Endothelial cell of umbilical vein (primary cell): ENCODE results near the gene MTRR. TPM values are rescaled to one million over a fixed set of nuclear protein-coding genes. Genes with fewer than 3 reads are reported as not detected.
A peak's percentile ranks its signal among the peaks of the same experiment; 100 is the strongest.

Experiments used
- BruUV-seq: library from RNA; stranded (reverse); fragments of 400-500 nt; replicated peaks from 2 replicates; lab custom pipeline; 2021; lab: Mats Ljungman, UMichigan
- CTCF ChIA-PET: fragments of 300-600, 350-600 bp; sonication (Branson Sonifier 250); formaldehyde crosslinking; loops from one replicate; lab custom pipeline; 2021; ENCODE audit warnings: antibody characterized with exemption, inconsistent platforms; lab: Charles Lee
- POLR2A ChIA-PET: fragments of 300-600, 350-600 bp; sonication (Branson Sonifier 250); formaldehyde crosslinking; loops from one replicate; lab custom pipeline; 2021; ENCODE audit warnings: antibody characterized with exemption, inconsistent platforms; lab: Charles Lee
- DNase-seq: peaks from one replicate; pipeline ENCODE4 v3.0.0-alpha.2; 2011; ENCODE audit warnings: low read depth, low spot score
- FAIRE-seq: peaks from 2 replicates; lab custom pipeline; 2011; peaks lifted over from hg19 to GRCh38; lab: Jason Lieb, UNC
- H2AFZ ChIP-seq: 2 replicates; pipeline ENCODE4 v1.6.0; 2012; ENCODE audit warnings: low read depth, low read length, control low read depth, inconsistent platforms
- H3K27ac ChIP-seq: 2 replicates; pipeline ENCODE4 v1.5.1; 2011; ENCODE audit warnings: low read depth, mild to moderate bottlenecking, control low read depth, low read length, moderate library complexity; ENCODE audit not compliant: insufficient read depth
- H3K27me3 ChIP-seq, 2 experiments: 2 replicates each; pipeline versions ENCODE4 v1.6.0 to v1.6.1; 2011; ENCODE audit warnings: low read length in 2 of 2, mixed read lengths in 1 of 2; ENCODE audit not compliant: control insufficient read depth in 2 of 2, insufficient read depth in 2 of 2
- H3K36me3 ChIP-seq, 2 experiments: 2 replicates in 1 of 2; 3 replicates in 1 of 2; pipeline ENCODE4 v1.5.1; 2011; ENCODE audit warnings: low read length in 2 of 2, mild to moderate bottlenecking in 1 of 2, moderate library complexity in 1 of 2; ENCODE audit not compliant: control insufficient read depth in 2 of 2, insufficient read depth in 2 of 2; ENCODE audit errors: extremely low read depth in 1 of 2
- H3K4me1 ChIP-seq: 3 replicates; pipeline ENCODE4 v1.5.1; 2011; ENCODE audit warnings: mild to moderate bottlenecking, low read length; ENCODE audit not compliant: control insufficient read depth, insufficient read depth; ENCODE audit errors: extremely low read depth
- H3K4me2 ChIP-seq: 2 replicates; pipeline ENCODE4 v1.6.1; 2011; ENCODE audit warnings: low read length, control low read depth, mixed read lengths; ENCODE audit not compliant: insufficient read depth
- H3K4me3 ChIP-seq, 3 experiments: fragments of 200-600 bp in 1 of 3; sonication (generic), shearing (Covaris generic) in 1 of 3; replicated peaks in 1 of 3; 2 replicates each; pipeline ENCODE4 v1.5.1; 2011 to 2016; ENCODE audit warnings: control low read depth in 3 of 3, low read length in 3 of 3, mild to moderate bottlenecking in 2 of 3, inconsistent platforms in 1 of 3, low read depth in 1 of 3, moderate library complexity in 1 of 3; ENCODE audit not compliant: insufficient read depth in 1 of 3
- H3K79me2 ChIP-seq: 2 replicates; pipeline ENCODE4 v1.6.0; 2012; ENCODE audit warnings: low read length, inconsistent platforms; ENCODE audit not compliant: control insufficient read depth, insufficient read depth
- H3K9ac ChIP-seq: replicated peaks from 2 replicates; pipeline ENCODE3; 2011; ENCODE audit warnings: low read length, control low read depth; ENCODE audit not compliant: insufficient read depth; ENCODE audit errors: extremely low read depth
- H3K9me1 ChIP-seq: replicated peaks from 3 replicates; pipeline ENCODE4 v1.6.0; 2011; ENCODE audit warnings: mild to moderate bottlenecking, low read length; ENCODE audit not compliant: control insufficient read depth, insufficient read depth; ENCODE audit errors: extremely low read depth
- H3K9me3 ChIP-seq: replicated peaks from 2 replicates; pipeline ENCODE4 v1.5.1; 2012; ENCODE audit warnings: low read length, inconsistent platforms; ENCODE audit not compliant: control insufficient read depth, insufficient read depth
- H4K20me1 ChIP-seq: replicated peaks from 2 replicates; pipeline ENCODE3; 2011; ENCODE audit warnings: mild to moderate bottlenecking, low read length; ENCODE audit not compliant: control insufficient read depth, insufficient read depth; ENCODE audit errors: extremely low read depth
- CTCF ChIP-seq, 2 donors: IDR thresholded peaks; 1 replicate in 1 of 2; 2 replicates in 1 of 2; pipeline ENCODE4 v1.5.1; 2011; ENCODE audit warnings: low read length in 2 of 2, mild to moderate bottlenecking in 2 of 2, moderate library complexity in 2 of 2, control low read depth in 1 of 2, inconsistent platforms in 1 of 2, low read depth in 1 of 2; ENCODE audit not compliant: insufficient read depth in 1 of 2; ENCODE audit errors: extremely low read depth in 1 of 2
- EZH2 ChIP-seq: IDR thresholded peaks from 2 replicates; pipeline ENCODE4 v1.6.1; 2012; ENCODE audit warnings: borderline replicate concordance, low read depth, mild to moderate bottlenecking, moderate library complexity, low read length, inconsistent platforms; ENCODE audit not compliant: severe bottlenecking
- FOS ChIP-seq: IDR thresholded peaks from 2 replicates; pipeline ENCODE4 v1.6.1; 2011; ENCODE audit warnings: mild to moderate bottlenecking, low read length, moderate library complexity, borderline replicate concordance; ENCODE audit not compliant: insufficient read depth
- GATA2 ChIP-seq: IDR thresholded peaks from 2 replicates; pipeline ENCODE4 v1.7.0; 2011; ENCODE audit warnings: low read depth, mild to moderate bottlenecking, moderate library complexity, mixed read lengths, low read length; ENCODE audit not compliant: insufficient read length, insufficient read depth
- JUN ChIP-seq: IDR thresholded peaks from 2 replicates; pipeline ENCODE4 v1.6.1; 2011; ENCODE audit warnings: borderline replicate concordance, low read depth; ENCODE audit not compliant: insufficient read length, insufficient read depth
- MAX ChIP-seq: IDR thresholded peaks from 2 replicates; pipeline ENCODE4 v1.6.1; 2011; ENCODE audit not compliant: insufficient read depth, insufficient read length
- MYC ChIP-seq: IDR thresholded peaks from one replicate; pipeline ENCODE4 v1.6.1; 2011; ENCODE audit warnings: mild to moderate bottlenecking, low read depth, low read length
- POLR2A ChIP-seq: IDR thresholded peaks from 2 replicates; pipeline ENCODE4 v1.6.1; 2012; ENCODE audit warnings: low read depth, mild to moderate bottlenecking, control low read depth, low read length
- POLR2AphosphoS5 ChIP-seq: IDR thresholded peaks from 2 replicates; pipeline ENCODE4 v1.6.1; 2012; ENCODE audit warnings: low read depth, mild to moderate bottlenecking, control low read depth, low read length, moderate library complexity; ENCODE audit not compliant: insufficient read depth
- dilution Hi-C: fragments of 300-500 bp; cut with MboI; formaldehyde crosslinking; loops from one replicate; pipeline ENCODE4 v1.15.0; 2019; ENCODE audit warnings: low sequenced_read_pairs; ENCODE audit not compliant: extremely low pct_ligation_motif_present
- intact Hi-C: fragments of 100-400 bp; cut with micrococcal nuclease; formaldehyde crosslinking; loops from one replicate; pipeline ENCODE4 v1.10.0; 2022
- polyA plus RNA-seq, 4 experiments: library from polyadenylated mRNA; depleted of rRNA in 3 of 4; stranded (reverse) in 3 of 4; unstranded in 1 of 4; fragments of >200 nt; gene quantifications; 2 replicates each; pipeline versions ENCODE4 v1.2.1 to v1.2.3, GENCODE V29; 2011 to 2012; ENCODE audit warnings: missing spikeins in 1 of 4
- total RNA-seq: library from RNA; stranded (reverse); gene quantifications from 2 replicates; pipeline ENCODE4 v1.2.3, GENCODE V29; 2021

The MTRR gene
- total and polyA plus RNA-seq, 2 donors (not counting 3 experiments of a cell fraction or from before 2014, with no cell fraction given) = 24.3 to 37.1 TPM

- Histone ChIP-seq H3K27me3 (no peaks in the 10 kb centered on the region), H4K20me1 (no peaks in the 10 kb centered on the region), H3K4me1 (peaks cover 18% of the 10 kb centered on the region), H3K4me2 (peak overlapping the region; percentile 64), H3K79me2 (peaks cover 71% of the 10 kb centered on the region), H3K27ac (peak overlapping the region; percentile 44), H3K36me3 (no peaks in the 10 kb centered on the region), H2AFZ (peak overlapping the region; percentile 77), H3K4me3 (peak overlapping the region; percentile 83 to 100 (median 93)), H3K9ac (peak overlapping the region; percentile 75), H3K9me3 (no peaks in the 10 kb centered on the region), H3K9me1 (no peaks in the 10 kb centered on the region)
- peak; percentile 30 for DNase-seq
- intact Hi-C loops (no loop called here), dilution Hi-C loops (no loop called here)
- peak; percentile 24 for FAIRE-seq
- no peak for TF ChIP-seq POLR2AphosphoS5
- TF ChIP-seq EZH2 = no peak
- TF ChIP-seq POLR2A = no peak
- TF ChIP-seq CTCF (IDR thresholded peaks at IDR 0.05; ENCODE audit: extremely low read depth in 1 of 2, insufficient read depth in 1 of 2, low read depth in 1 of 2, low read length in 2 of 2) = no peak
- no peak for TF ChIP-seq MAX
- TF ChIP-seq MYC = no peak
- TF ChIP-seq GATA2 = no peak
- TF ChIP-seq FOS = no peak
- no peak for TF ChIP-seq JUN
- CTCF ChIA-PET = interaction anchor here (1.0 to 1.9 kb wide), 3 partner anchors 11 to 18 kb away, joined by 3 to 13 read pairs (median 8); no protein-coding TSS in a partner anchor
- POLR2A ChIA-PET = interaction anchor here (1.7 kb wide), 1 partner anchor 18 kb away, joined by 3 read pairs; no protein-coding TSS in a partner anchor
- no TSS peak for BruUV-seq
Measured at GRCh38 chr5:7869474-7870136, 657 bp downstream of the MTRR start.
